Activated CD4-positive, alpha-beta T cell treated with anti-CD3 and anti-CD28 coated beads, Interleukin-2, amount 50 U/mL, for 24 hours (primary cell): ENCODE data around the gene F8A1.
"Not testable (repeated sequence)": the region's sequence is repeated elsewhere in the genome, so short reads cannot be mapped to it uniquely, and the experiment has no call there.

ENCODE experiments used
- DNase-seq, 2 donors: peaks; one replicate each; pipeline ENCODE4 v3.0.0-alpha.2; 2020; ENCODE audit warnings: low read depth in 1 of 2, low spot score in 1 of 2

F8A1 gene

DNA sequence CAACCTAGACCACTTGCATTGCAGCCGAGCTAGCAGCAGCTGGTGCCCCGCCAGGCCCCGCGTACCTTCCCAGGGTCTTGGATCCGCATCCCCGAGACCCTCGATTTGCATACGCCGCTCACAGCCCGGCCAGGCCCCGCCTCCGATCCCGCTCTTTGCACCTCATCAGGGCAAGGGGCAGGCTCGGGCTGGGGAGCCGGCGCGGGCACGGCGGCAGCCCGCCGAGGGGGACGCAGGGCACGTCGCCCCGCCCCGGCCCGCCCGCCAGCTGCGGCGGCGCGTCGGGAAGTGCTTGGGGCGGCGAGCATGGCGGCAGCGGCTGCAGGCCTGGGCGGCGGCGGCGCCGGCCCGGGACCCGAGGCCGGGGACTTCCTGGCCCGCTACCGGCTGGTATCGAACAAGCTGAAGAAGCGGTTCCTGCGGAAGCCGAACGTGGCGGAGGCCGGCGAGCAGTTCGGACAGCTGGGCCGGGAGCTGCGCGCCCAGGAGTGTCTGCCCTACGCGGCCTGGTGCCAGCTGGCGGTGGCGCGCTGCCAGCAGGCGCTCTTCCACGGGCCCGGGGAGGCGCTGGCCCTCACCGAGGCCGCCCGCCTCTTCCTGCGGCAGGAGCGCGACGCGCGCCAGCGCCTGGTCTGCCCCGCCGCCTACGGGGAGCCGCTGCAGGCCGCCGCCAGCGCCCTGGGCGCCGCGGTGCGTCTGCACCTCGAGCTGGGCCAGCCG lies at the start of gene F8A1:
Gene F8A1, plus strand, starts transcription at position 287 of the 720 bp plus-strand sequence. Its CDS starts 20 bp downstream, at position 307.
- DNase-seq: peak; percentile 15 to 28

DNA sequence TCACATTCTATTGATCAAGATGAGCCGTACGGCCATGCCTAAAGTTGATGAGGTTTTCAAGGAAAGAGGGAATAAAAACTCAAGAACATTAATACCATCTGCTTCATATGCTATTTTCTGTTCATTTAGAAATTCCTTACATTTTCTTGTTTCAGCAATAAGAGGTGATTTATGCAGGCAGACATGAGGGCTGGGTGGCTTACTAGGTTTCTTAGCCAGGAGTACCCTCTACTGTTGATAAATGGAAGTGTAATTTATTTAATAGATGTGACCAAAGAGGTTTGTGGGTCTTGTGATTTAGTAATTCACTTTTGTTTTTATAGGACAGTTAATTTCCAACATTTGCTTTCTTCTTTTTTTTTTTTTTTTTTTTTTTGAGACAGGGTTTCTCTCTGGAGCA lies 45.3 kb upstream of the F8A1 start:
- no peak for DNase-seq

DNA sequence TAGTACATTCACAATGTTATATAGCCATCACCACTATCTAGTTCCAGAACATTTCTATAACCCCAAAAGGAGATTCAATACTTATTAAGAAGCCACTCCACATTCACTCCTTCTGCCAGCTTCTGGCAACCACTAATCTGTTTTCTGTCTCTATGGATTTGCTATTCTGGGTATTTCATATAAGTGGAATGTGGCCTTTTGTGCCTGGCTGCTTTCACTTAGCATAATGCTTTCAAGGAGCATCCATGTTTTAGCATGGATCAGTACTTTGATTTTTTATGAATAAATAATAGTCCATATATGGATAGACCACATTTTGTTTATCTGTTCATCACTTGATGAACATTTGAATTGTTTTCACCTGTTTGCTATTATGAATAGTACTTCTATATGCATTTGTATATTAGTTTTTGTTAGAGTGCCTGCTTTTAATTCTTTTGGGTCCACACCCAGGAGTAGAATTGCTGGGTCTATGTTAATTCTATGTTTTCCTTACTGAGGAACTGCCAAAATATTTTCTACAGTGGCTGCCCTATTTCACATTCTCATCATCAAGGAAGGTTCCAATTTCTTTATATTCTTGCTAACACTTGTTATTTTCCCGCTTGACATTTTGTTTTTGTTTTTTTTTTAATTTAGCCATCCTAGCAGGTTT lies 35.1 kb upstream of the F8A1 start:
- DNase-seq: no peak

DNA sequence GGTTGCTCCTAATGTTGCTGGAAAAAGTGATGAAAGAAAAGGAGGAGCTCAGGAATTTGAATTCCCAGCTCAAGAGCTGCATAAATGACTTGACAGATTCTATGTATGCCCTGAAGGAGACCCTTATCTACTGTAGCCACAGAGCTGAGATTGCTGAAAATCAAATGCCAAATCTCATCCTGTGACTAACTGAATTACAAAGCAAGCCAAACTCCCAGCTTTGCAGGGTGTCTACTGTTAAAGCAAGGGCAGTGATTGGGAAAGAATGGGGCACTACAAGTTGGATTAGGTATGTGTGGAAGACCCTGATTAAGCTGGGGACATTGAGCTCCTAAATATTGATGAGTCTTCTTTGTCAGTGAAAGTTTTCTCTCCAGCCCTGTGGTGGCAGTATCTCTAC lies 30.9 kb upstream of the F8A1 start:
- DNase-seq: no peak

DNA sequence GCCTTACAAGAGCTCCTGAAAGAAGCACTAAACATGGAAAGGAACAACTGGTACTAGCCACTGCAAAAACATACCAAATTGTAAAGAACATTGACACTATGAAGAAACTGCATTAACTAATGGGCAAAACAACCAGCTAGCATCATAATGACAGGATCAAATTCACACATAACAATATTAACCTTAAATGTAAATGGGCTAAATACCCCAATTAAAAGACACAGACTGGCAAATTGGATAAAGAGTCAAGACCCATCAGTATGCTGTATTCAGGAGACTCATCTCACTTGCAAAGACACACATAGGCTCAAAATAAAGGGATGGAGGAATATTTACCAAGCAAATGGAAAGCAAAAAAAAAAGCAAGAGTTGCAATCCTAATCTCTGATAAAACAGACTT lies 17.6 kb upstream of the F8A1 start:
- not testable (repeated sequence) for DNase-seq

DNA sequence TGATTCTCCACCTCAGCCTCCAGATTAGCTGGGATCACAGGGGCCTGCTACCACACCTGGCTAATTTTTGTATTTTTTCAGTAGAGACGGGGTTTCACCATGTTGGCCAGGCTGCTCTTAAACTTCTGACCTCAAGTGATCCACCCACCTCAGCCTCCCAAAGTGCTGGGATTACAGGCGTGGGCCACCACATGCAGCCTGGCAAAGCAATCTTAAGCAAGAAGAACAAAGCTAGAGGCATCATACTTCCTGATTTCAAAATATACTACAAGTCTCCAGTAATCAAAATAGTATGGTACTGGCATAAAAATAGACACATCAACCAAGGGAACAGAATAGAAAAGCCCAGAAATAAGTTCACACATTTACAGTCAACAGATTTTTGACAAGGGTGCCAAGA lies 12.8 kb upstream of the F8A1 start:
- DNase-seq: no peak

DNA sequence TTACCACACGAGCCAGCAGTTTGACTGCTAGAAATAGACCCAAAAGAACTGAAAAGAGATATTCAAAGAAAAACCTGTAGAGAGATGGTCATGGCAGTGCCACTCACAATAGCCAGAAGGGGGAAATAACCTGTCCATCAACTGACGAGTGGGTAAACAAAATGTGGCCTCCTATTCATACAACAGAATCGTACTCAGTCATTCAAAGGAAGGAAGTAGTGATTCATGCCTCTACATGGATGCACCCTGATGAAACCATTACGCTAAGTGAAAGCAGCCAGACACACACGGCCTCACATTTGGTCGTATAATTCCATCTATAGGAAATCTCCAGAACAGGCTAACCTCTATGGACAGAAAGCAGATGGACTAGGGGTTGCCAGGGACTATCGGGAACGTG lies 2.1 kb upstream of the F8A1 start:
- not testable (repeated sequence) for DNase-seq

DNA sequence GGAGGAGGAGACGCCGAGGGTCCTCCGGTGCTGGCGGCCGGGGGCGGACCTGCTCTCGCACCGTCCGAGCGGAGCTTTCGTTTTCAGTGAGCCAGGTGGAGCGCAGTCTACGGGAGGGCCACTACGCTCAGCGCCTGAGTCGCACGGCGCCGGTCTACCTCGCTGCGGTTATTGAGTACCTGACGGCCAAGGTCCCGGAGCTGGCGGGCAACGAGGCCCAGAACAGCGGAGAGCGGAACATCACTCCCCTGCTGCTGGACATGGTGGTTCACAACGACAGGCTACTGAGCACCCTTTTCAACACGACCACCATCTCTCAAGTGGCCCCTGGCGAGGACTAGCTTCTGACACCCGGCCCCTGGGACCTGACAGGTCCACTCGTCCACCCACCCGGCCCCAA lies 1.1 kb upstream of the F8A1 start:
- DNase-seq: not testable (repeated sequence)

DNA sequence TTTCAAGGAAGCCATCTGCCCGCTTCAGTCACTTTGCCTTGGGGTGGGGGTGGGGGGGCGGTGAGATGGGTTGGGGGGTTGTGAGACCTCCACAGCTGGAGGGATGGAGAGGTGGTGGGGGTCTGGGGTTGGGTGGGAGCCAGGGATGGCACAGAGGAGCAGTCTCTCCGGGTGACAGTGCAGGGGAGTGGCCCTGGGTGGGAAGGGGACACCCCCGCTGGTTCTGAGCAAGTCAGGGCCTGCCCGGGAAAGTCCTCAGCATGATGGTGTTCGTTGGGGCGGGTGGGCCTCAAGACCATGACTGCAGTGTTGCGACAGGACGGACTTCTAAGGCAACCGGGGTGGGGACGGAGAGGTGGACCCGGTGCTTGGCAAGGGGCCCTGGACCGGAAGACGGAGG lies 606 bp upstream of the F8A1 start:
- not testable (repeated sequence) for DNase-seq

DNA sequence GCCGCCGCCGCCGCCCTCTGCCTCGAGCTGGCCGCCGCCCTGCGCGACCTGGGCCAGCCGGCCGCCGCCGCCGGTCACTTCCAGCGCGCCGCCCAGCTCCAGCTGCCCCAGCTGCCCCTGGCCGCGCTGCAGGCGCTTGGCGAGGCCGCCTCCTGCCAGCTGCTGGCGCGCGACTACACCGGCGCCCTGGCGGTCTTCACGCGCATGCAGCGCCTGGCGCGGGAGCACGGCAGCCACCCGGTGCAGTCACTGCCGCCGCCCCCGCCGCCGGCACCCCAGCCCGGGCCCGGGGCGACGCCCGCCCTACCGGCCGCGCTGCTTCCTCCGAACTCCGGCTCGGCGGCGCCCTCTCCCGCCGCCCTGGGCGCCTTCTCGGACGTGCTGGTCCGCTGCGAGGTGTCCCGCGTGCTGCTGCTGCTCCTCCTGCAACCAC lies 650 bp downstream of the F8A1 start:
- DNase-seq: not testable (repeated sequence)

DNA sequence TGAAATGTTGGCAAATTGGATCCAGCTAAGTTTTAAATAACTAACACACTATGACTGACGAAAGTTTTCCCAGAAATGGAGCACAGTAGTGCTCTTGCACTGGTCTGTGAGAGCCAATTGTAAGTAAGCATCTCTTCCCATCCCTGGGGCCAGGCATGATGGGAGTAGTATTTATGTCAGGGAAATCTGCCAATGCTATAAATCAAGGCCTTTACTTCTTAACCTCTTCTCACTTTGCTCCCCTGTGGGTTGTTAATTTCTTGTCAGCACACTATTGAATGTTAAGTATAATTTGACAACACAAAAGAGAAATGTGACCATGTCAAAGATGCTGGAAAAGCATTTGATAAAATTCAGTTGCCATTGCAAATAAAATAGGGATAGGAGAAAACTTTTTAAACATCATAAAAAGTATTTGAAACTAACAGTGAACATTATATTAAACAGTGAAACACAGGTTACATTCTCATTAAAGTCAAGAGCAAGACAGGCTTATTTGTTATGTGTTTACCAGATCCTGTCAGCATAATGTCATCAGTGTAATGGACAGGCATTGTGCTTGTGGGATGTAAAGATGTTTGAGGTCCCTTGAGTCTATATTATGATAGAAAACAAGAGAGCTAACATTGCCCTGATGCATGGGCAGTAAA lies 5.0 kb downstream of the F8A1 start:
- DNase-seq: no peak

DNA sequence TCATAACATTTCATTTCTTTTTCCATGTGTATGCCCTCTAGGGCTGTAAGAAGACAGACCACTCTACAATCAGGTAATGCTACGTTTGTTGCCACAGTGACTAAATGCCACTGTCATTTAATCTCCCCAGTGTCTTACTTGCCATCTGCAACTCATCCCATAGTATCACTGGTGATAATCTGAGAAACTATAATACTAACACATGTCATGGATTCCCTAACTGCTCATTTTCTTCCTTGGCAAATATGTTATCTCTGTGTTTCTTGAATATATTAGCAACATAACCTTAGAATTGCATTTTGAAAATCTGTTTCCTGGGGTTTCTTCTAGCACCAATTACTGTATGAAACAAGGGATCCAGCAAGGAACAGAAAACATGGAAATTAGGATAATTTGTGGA lies 6.1 kb downstream of the F8A1 start:
- no peak for DNase-seq

DNA sequence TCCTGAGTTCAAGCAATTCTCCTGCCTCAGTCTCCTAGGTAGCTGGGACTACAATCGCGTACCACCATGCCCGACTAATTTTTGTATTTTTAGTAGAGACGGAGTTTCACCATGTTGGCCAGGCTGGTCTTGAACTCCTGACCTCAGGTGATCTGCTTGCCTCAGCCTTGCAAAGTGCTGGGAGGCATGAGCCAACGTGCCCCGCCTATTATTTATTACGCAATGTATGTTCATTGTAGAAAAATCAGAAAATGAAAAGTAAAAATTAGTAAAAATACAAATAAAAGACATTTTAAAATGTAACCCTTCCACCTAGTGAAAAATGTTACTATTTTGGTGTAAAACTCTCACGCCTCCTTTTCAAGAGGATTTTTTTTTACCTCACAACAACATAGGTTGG lies 14.2 kb downstream of the F8A1 start:
- no peak for DNase-seq

DNA sequence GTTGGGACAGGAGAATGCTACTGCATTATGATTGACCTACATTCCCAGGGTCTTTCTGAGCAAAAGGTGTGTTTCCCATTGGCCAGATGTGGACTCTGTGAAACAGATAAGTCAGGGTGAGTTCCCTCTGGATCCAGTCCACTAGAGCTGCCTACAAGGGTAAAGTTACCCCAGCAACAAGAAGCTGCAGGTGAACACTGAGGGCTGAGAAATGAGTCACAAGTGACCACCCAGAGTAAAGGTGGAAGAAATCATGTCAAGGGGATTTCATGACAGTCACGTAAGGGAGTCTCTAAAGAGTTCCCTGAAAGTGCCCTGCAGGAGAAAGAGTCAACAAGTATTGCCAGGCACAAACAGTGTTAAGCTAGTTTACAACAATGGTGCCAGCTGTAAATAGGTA lies 16.3 kb downstream of the F8A1 start:
- DNase-seq: no peak

DNA sequence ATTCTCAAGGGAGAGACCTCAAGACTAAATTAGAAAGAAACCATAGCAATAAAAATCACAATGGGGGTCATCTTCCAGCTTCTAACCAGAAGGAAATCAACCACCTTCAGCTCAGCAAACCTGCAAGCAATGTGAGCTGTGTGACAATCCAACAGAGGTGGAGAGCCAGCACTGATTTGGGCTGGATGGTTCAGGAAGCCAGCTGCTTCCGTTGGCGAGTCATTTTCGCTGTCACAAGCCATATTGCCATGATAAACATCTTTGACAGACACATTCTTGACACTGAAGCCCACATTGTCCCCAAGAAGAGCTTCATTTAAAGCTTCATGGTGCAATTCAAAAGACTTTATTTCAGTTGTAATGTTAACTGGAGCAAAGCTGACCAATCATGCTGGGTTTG lies 22.7 kb downstream of the F8A1 start:
- no peak for DNase-seq

DNA sequence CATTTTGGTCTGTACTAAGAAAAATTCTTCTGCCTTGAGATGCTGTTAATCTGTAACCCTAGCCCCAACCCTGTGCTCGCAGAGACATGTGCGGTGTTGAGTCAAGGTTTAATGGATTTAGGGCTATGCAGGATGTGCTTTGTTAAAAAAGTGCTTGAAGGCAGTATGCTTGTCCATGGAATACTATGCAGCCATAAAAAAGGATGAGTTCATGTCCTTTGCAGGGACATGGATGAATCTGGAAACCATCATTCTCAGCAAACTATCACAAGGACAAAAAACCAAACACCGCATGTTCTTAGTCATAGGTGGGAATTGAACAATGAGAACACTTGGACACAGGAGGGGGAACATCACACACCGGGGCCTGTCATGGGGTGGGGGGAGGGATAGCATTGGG lies 23.9 kb downstream of the F8A1 start:
- not testable (repeated sequence) for DNase-seq

DNA sequence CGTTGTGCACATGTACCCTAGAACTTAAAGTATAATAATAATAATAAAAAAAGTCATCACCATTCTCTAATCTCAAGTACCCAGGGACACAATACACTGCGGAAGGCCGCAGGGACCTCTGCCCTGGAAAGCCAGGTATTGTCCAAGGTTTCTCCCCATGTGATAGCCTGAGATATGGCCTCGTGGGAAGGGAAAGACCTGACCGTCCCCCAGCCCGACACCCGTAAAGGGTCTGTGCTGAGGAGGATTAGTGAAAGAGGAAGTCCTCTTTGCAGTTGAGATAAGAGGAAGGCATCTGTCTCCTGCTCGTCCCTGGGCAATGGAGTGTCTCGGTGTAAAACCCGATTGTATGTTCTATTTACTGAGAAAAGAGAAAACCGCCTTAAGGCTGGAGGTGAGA lies 24.4 kb downstream of the F8A1 start:
- not testable (repeated sequence) for DNase-seq

DNA sequence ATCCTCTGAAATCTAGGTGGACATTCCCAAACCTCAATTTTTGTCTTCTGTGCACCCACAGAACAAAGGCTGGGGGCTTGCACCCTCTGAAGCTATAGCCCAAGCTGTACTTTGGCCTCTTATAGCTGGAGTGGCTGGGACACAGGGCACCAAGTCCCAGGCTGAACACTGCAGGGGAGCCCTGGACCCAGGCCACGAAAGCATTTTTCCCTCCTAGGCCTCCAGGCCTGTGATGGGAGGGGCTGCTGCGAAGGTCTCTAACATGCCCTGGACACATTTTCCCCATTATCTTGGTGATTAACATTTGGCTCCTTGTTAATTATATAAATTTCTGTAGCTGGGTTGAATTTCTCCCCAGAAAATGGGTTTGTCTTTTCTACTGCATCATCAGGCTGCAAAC lies 27.9 kb downstream of the F8A1 start:
- DNase-seq: no peak

DNA sequence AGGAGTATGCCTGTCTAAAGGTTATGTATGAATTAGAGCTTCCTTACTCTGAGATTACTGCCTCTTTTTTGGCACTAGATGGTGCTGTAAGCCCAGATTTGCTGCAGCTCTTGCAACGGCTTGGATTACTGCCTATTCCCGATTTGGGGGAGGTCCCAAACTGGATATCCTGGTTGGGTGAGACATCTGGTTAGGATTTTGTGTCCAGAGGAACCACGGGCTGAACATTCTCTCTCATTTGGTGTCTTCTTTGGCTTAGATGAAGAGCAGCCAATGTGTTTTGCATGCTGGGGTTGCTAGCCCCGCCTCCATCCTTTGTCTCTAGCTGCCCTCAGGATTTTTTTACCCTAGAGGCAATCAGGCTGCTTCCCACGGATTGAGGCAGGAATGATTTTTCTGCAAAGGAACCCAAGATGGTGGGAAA lies 31.9 kb downstream of the F8A1 start:
- peak; percentile 0 for DNase-seq

DNA sequence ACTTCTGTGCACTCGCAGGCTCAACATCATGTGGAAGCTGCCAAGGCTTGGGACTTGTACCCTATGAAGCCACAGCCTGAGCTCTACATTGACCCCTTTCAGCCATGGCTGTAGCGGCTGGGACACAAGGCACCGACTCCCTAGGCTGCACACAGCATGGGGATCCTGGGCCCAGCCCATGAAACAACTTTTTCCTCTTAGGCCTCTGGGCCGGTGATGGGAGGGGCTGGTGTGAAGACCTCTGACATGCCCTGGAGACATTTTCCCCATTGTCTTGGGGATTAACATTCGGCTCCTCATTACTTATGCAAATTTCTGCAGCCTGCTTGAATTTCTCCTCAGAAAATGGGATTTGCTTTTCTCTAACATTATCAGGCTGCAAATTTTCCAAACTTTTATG lies 38.6 kb downstream of the F8A1 start:
- not testable (repeated sequence) for DNase-seq
